H1 (cell line): Measurements from ENCODE around the gene TMED5. TPM values are rescaled to one million over a fixed set of nuclear protein-coding genes. Genes with fewer than 3 reads are reported as not detected.

Experiments
- CTCF ChIP-seq, 3 experiments: IDR thresholded peaks; 1 replicate in 2 of 3; 2 replicates in 1 of 3; pipeline versions ENCODE4 v1.5.1 to v1.6.1; 2011; ENCODE audit warnings: low read length in 3 of 3, mild to moderate bottlenecking in 3 of 3, inconsistent platforms in 2 of 3, low read depth in 1 of 3, moderate library complexity in 1 of 3; ENCODE audit not compliant: insufficient read depth in 1 of 3; ENCODE audit errors: control extremely low read depth in 1 of 3
- RAD21 ChIP-seq, 2 experiments: IDR thresholded peaks in 1 of 2; conservative IDR thresholded peaks in 1 of 2; 2 replicates each; pipeline ENCODE4 v1.6.1; 2011; ENCODE audit warnings: low read depth in 2 of 2, low read length in 2 of 2, improper control_type of control experiment in 1 of 2, inconsistent platforms in 1 of 2, mild to moderate bottlenecking in 1 of 2, moderate library complexity in 1 of 2
- polyA plus RNA-seq, 7 experiments: library from polyadenylated mRNA; depleted of rRNA in 3 of 7; stranded (reverse) in 5 of 7; unstranded in 2 of 7; fragments of >200 nt in 5 of 7; fragments of 200-250 nt in 2 of 7; gene quantifications; 1 replicate in 5 of 7; 2 replicates in 1 of 7; 4 replicates in 1 of 7; pipeline versions ENCODE4 v1.2.1 to v1.2.3, GENCODE V29; 2011 to 2013; ENCODE audit warnings: missing spikeins in 2 of 7, mixed read lengths in 2 of 7
- total RNA-seq: library from RNA; stranded (reverse); fragmentation: NEBNext Ultra II Directional; extraction: Animal tissue kit (Norgen Biotek cat#: 25700); gene quantifications from 2 replicates; pipeline ENCODE4 v1.2.1, GENCODE V29; 2021

The TMED5 gene
- total and polyA plus RNA-seq, 2 of the 8 experiments (the other 6 are each of a cell fraction or from before 2014, with no cell fraction given) = 14.8 to 32.8 TPM

- TF ChIP-seq CTCF (IDR thresholded peaks at IDR 0.05; ENCODE audit: control extremely low read depth in 1 of 3, insufficient read depth in 1 of 3, low read depth in 1 of 3, low read length in 3 of 3) (no peak), RAD21 (IDR thresholded peaks at IDR 0.05 in 1 of 2, conservative IDR thresholded peaks at IDR 0.05 in 1 of 2; ENCODE audit: low read depth in 2 of 2, low read length in 2 of 2) (no peak)
Observed at GRCh38 chr1:93142161-93142560, 38.1 kb downstream of the TMED5 start (continued).
